ENCODE results near the gene SRD5A1. TPM values are rescaled to one million over a fixed set of nuclear protein-coding genes. Genes with fewer than 3 reads are reported as not detected.

The SRD5A1 gene
- total RNA-seq, 1 experiment from 2014 or later = 24.7 TPM

GRCh38 chr5:6637590-6637989 lies 4.3 kb downstream of the SRD5A1 start:
- Histone ChIP-seq H3K9me3 (ENCODE audit: control insufficient read depth in 1 of 2, insufficient read depth in 1 of 2, low read depth in 1 of 2, low read length in 2 of 2) (no peaks in the 10 kb centered on the region), H3K4me1 (ENCODE audit: control insufficient read depth in 1 of 2, insufficient read depth in 2 of 2, low read length in 2 of 2) (peaks cover 5 to 8% of the 10 kb centered on the region in 2 experiments; a peak in 3 of 4 replicates), H3K27me3 (ENCODE audit: insufficient read depth, low read length) (no peaks in the 10 kb centered on the region), H4K20me1 (ENCODE audit: insufficient read depth) (no peaks in the 10 kb centered on the region), H3K79me2 (ENCODE audit: insufficient read depth, low read length) (peaks cover 77% of the 10 kb centered on the region), H2AFZ (ENCODE audit: low read depth, low read length, poor library complexity, severe bottlenecking) (no peak overlapping the region), H3K4me2 (ENCODE audit: low read length) (no peak overlapping the region), H3K4me3 (replicated peaks in 1 of 2; ENCODE audit: low read depth in 1 of 2, low read length in 2 of 2) (no peak overlapping the region), H3K27ac (ENCODE audit: low read depth, low read length) (no peak overlapping the region), H3K9me2 (ENCODE audit: insufficient read depth) (no peaks in the 10 kb centered on the region), H3K9ac (ENCODE audit: low read length) (no peak overlapping the region), H3K36me3 (ENCODE audit: control insufficient read depth in 1 of 2, insufficient read depth in 2 of 2, low read length in 2 of 2) (no peaks in the 10 kb centered on the region; a peak in 1 of 4 replicates)
- RAD21 ChIA-PET (ENCODE audit: low non-redundant PET in 1 of 2, low total read pairs in 2 of 2, uncharacterized antibody in 2 of 2, unreplicated experiment in 2 of 2) = no interaction called here
- CTCF ChIA-PET = no interaction called here
- BruUV-seq (replicated peaks) = no TSS peak
- POLR2A ChIA-PET = no interaction called here
- no peak for DNase-seq (ENCODE audit: low read depth, low spot score)
- no peak for ATAC-seq
- intact Hi-C loops (cut with micrococcal nuclease) = no loop called here
- TF ChIP-seq ZFX (IDR thresholded peaks at IDR 0.05) (no peak), CEBPB (IDR thresholded peaks at IDR 0.05; ENCODE audit: low read depth) (no peak), CBX3 (IDR thresholded peaks at IDR 0.05; ENCODE audit: low read depth) (no peak), EZH2phosphoT487 (IDR thresholded peaks at IDR 0.05; ENCODE audit: borderline replicate concordance) (no peak), SIN3A (IDR thresholded peaks at IDR 0.05; ENCODE audit: low read depth) (no peak), ATF3 (IDR thresholded peaks at IDR 0.05) (no peak), SRF (IDR thresholded peaks at IDR 0.05; ENCODE audit: low read depth) (no peak), TCF7L2 (IDR thresholded peaks at IDR 0.05; ENCODE audit: borderline replicate concordance, extremely low read depth, insufficient read depth, insufficient read length) (no peak), ZNF274 (IDR thresholded peaks at IDR 0.05; ENCODE audit: low read depth, low read length) (no peak), ZBTB33 (IDR thresholded peaks at IDR 0.05; ENCODE audit: extremely low read depth, insufficient replicate concordance, low read length) (no peak), CTCF (IDR thresholded peaks at IDR 0.05 in 2 of 3, conservative IDR thresholded peaks at IDR 0.05 in 1 of 3; ENCODE audit: borderline replicate concordance in 1 of 3, insufficient read depth in 1 of 3, low read depth in 2 of 3, low read length in 2 of 3) (no peak), SP1 (IDR thresholded peaks at IDR 0.05; ENCODE audit: low read depth) (no peak), REST (IDR thresholded peaks at IDR 0.05; ENCODE audit: low read depth) (no peak), POLR2AphosphoS5 (IDR thresholded peaks at IDR 0.05; ENCODE audit: low read depth, low read length) (no peak), EZH2 (IDR thresholded peaks at IDR 0.05) (no peak), ELF1 (IDR thresholded peaks at IDR 0.05; ENCODE audit: borderline replicate concordance, low read depth) (no peak), FOSL1 (IDR thresholded peaks at IDR 0.05; ENCODE audit: low read depth) (no peak), MAX (IDR thresholded peaks at IDR 0.05) (no peak), YY1 (IDR thresholded peaks at IDR 0.05; ENCODE audit: extremely low read depth, insufficient replicate concordance, low read depth, low read length) (no peak)

All from HCT116 (cell line).